NCI-H2227 (cell line): ENCODE results near the gene COL4A2.

Source experiments
- DNase-seq: peaks from one replicate; lab custom pipeline; 2025; ENCODE audit not compliant: unreplicated experiment; lab: John Stamatoyannopoulos, UW

COL4A2 gene

GRCh38 chr13:110351636-110352420 is 44.7 kb downstream of the COL4A2 start:
- DNase-seq: no peak

- DNase-seq: no peak
Measured at GRCh38 chr13:110352735-110353134, 45.7 kb downstream of the COL4A2 start.

DNA sequence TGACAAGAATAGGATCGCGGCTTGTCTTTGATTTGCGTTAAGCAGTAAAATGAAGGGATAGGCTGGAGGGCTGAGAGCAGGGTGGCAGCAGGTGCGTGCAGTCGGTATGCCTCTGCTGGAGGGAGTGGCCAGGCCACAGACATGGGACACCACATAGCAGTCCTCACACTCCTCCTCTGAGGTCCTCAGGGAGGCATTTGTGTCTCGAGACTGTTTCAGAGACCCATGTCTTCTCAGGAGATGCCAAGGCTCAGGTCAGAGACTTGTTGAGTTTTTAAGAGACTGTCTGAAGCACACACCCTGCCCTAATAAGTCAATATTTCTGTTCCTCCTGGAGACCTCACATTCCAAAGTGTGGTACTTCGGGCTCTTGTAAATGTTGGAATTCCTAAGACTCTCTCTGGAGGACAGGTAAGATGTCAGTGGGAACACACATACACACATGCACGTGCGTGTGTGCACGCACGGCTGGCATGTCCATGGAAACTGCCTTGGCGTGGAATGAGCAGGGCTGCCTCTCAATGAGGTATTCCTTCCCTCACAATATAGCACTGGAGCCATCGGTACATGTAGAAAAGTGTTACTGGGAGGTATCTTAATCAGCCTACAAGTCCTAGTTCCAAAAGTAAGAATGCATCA is 46.4 kb downstream of the COL4A2 start:
- no peak for DNase-seq

DNA sequence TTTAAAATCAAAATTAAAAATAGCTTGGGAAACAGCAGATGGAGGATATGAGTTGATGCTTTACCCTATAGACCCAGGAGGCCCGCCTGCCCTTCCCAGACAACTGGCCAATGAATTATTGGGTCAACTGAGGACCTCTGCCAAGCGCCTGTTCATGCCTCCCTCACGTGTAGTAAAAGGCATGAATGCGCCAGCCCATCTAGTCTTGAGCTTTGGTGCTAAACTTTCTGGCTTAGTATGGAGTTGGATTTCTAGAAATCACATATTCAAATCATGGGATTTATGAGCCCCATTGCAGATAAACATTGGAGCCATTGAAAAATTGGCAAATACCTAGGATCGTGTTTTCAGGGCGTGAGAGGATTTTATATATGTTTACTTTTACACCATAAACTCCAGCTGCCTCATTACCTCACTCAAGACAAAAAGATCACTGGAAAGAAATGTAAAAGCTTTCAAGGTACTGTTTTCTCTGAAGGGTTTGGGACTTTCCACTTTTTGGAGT is 47.1 kb downstream of the COL4A2 start:
- no peak for DNase-seq

DNA sequence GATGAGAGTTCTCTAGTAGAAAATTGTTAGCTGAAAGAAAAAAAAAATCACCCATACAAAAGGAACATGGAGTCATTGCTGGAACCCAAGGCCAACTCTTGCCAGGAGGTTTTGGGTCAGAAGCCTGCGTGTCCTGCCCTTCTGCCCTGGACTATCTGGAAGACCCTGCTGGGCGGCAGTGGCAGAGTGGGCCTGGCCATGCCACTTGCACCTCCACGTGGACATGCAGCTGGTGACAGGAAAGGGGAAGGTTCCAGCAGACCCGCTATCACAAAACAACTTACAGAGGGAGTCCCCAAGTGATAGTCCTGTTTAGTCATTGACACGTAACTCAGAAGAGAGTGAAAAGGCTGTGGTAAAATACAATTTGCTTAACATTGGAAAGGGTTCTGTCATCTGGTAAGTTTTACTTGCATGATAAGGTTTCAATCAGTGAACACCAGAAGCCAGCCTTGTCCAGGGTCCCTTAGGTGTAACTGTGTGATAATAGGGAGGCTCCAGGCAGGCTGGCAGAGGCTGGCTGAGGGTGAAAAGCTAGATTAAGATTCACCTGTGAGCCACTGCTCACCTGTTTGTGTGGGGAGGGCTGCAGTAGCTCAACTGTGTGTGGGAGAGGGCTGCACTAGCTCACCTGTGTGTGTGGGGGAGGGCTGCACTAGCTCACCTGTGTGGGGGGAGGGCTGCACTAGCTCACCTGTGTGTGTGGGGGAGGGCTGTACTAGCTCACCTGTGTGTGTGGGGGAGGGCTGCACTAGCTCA is 47.8 kb downstream of the COL4A2 start:
- DNase-seq: no peak

- no peak for DNase-seq
Measured at GRCh38 chr13:110356362-110356761, 49.3 kb downstream of the COL4A2 start.

DNA sequence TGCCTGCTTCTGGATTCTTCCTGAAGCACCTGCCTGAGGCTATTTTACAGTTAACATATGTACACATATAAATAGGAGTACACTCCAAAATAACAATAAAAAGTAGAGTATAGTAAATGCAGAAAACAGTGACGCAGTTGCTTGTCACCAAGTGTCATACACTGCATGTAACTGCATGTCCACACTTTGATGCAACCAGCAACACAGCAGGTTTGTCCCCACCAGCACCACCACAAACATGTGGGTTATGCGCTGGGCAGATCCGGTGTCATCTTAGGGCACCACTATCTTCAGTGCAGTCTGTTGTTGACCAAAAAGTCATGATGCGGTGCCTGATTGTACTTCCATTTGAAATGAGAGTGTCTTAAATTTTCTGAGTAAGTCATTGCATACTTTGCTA is 51.3 kb downstream of the COL4A2 start:
- DNase-seq: no peak

GRCh38 chr13:110359840-110360301 is 52.8 kb downstream of the COL4A2 start:
- no peak for DNase-seq

GRCh38 chr13:110360598-110360997 is 53.5 kb downstream of the COL4A2 start:
- DNase-seq: no peak

DNA sequence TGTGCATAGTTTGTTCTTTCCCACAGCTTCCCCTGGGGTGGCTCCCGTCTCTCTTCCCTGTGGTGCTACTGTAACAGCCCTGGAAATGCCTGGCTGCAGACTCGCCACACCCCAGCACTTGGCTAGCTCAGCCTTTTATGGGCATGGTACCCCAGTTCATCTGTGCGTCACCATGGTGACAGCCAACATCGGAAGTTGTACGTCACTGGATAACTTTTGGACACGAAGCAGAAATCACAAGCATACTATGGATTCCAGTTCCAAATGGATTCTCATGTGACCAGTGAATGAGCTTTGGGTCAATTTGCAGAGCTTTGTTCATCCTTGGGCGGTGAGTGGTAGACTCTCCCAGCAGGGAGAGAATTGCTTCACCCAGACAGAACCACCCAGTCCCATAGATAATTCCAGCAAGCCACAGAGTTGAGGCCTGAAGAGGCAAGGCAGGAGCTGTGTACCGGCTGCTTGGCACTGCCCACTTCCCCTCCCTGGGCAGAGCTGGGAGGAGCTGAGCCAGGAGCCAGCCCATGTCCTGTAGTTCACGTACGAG is 54.4 kb downstream of the COL4A2 start:
- no peak for DNase-seq

DNA sequence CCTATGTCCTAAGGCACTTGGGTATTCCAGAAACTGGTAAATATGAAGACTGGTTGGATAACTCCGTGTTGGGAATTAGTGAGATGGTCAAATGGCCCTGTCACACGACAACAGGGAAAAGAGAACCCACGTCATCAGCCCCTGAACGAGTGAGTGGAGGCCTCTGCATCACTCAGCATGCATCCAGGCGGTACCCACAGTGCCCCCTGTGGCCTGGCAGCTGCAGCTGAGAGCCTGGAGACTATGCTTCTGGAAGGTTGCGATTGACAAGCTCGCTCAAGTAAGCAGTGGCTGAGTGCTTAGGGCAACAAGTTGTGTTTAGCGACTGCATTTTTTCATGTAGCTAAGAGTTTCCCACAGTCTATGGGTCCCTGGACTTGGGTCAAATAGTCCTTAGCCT is 55.9 kb downstream of the COL4A2 start:
- no peak for DNase-seq

GRCh38 chr13:110364081-110364480 is 57.0 kb downstream of the COL4A2 start:
- no peak for DNase-seq

GRCh38 chr13:110365876-110366275 is 58.8 kb downstream of the COL4A2 start:
- no peak for DNase-seq

GRCh38 chr13:110366733-110367132 is 59.6 kb downstream of the COL4A2 start:
- no peak for DNase-seq

GRCh38 chr13:110367620-110368019 is 60.5 kb downstream of the COL4A2 start:
- no peak for DNase-seq

DNA sequence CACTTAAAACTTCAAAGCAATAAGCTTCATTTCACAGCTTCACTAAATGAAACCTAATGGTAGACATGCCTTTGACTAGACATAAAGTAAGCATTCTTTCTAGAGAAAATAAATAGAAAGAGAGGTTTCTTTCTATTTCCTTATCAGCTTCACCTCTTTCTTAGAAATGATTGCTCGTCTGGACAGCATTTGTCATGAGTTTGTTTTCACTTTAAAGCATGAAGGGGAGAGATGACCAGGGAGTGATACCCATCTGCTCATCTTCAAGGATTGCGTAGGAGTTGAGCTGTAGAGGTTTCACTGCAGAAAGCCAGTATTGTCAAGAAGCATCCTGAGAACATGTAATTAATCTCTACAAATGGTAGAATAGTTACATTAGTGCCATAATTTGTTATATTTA is 61.3 kb downstream of the COL4A2 start:
- no peak for DNase-seq

DNA sequence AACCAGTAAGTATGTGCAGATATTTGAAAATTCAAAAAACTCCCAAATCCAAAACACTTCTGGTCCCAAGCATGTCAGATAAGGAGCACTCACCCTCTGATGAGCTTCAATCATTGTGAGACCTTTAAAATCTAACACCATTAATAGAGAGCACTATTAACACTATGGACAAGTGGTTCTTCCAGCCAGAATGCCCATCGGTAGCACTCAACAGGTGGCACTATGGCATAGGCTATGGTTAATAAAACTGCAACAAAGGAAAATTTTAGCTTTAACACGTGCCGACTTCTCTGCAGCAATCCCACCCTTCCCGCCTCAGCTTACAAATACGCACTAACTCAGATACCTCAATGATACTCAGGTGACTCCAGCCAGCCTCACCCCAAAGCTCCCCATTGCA is 62.3 kb downstream of the COL4A2 start:
- DNase-seq: no peak

DNA sequence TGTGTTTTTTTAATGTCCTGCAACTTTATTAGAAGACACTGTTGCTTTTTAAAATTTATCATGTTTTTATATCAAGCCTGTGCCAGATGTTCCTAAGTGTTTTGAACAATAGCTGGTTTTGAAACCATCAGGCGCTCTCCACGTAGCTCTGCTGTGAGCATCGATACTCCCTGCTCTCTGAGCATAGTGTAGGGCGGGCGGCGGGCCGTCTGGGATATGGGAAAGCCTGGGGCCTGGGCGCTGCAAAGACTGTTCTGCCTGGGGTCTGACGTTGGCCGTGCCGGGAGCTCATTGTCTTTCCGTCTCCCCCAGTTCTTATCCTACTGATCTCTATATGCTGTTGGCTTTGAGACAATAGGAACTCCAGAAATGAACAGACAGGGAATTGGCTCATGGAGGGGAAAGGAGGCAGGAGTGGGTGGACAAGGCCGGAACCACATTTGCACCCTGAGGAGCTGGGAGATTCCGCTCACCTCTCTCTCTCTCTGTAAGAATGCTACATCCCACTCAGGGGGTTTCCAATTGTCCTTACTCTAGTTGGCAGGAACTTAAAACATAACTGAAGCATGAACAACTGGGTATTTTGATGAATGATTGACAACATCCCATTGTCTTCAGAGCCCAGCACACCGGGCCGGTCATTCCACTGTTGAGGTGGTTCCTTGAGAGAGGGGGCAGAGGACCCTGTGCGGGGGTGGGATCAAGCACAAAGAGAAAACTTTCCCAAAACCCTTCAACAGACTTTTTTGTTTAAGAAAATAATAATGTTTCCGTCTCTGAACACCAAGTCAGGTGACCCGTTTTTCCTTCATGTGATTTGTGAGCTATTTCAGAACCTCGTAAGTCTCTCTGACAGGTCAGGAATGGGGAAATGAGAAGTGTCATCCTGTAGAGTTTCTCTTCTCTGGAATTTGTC is 64.7 kb downstream of the COL4A2 start:
- no peak for DNase-seq

GRCh38 chr13:110372676-110373075 is 65.6 kb downstream of the COL4A2 start:
- no peak for DNase-seq

- no peak for DNase-seq
Measured at GRCh38 chr13:110373617-110374016, 66.5 kb downstream of the COL4A2 start.
